OCI-LY1 (cell line): ENCODE data around the gene AGR3.

Source experiments
- H2AFZ ChIP-seq: fragments of 200-600 bp; sonication (generic), shearing (Covaris generic); 2 replicates; pipeline ENCODE4 v1.6.0; 2014; ENCODE audit warnings: antibody characterized with exemption, mild to moderate bottlenecking, low read length
- H3F3A ChIP-seq: fragments of 200-600 bp; sonication (generic), shearing (Covaris generic); 2 replicates; pipeline ENCODE4 v1.6.0; 2014; ENCODE audit warnings: mild to moderate bottlenecking, antibody characterized with exemption, low read length, moderate library complexity; ENCODE audit not compliant: insufficient read depth
- H3K27ac ChIP-seq: fragments of 200-600 bp; sonication (generic); 2 replicates; pipeline ENCODE4 v1.5.1; 2014; ENCODE audit warnings: low read length, mixed run types, mild to moderate bottlenecking, low read depth; ENCODE audit not compliant: poor library complexity, severe bottlenecking
- H3K27me3 ChIP-seq: fragments of 200-600 bp; sonication (generic); 2 replicates; pipeline ENCODE4 v1.6.0; 2014; ENCODE audit warnings: antibody characterized with exemption, mild to moderate bottlenecking, low read length, moderate library complexity; ENCODE audit not compliant: insufficient read depth
- H3K36me3 ChIP-seq: fragments of 200-600 bp; sonication (generic); 2 replicates; pipeline ENCODE4 v1.6.1; 2014; ENCODE audit warnings: mild to moderate bottlenecking, antibody characterized with exemption, low read length, moderate library complexity, mixed read lengths; ENCODE audit not compliant: insufficient read depth
- H3K4me1 ChIP-seq: fragments of 200-600 bp; sonication (generic); 2 replicates; pipeline ENCODE4 v1.5.1; 2014; ENCODE audit warnings: mild to moderate bottlenecking, low read length, moderate library complexity; ENCODE audit not compliant: insufficient read depth, severe bottlenecking
- H3K4me2 ChIP-seq: fragments of 200-600 bp; sonication (generic), shearing (Covaris generic); 2 replicates; pipeline ENCODE4 v1.6.1; 2014; ENCODE audit warnings: low read length
- H3K4me3 ChIP-seq: fragments of 200-600 bp; sonication (generic); 2 replicates; pipeline ENCODE4 v1.5.1; 2014; ENCODE audit warnings: low read length, low read depth, mild to moderate bottlenecking, mixed read lengths; ENCODE audit not compliant: poor library complexity, severe bottlenecking
- H3K79me2 ChIP-seq: fragments of 200-600 bp; shearing (Covaris generic); 2 replicates; pipeline ENCODE4 v1.6.1; 2016; ENCODE audit warnings: mixed run types, low read length, mixed read lengths; ENCODE audit not compliant: insufficient read depth
- H3K9ac ChIP-seq: fragments of 200-600 bp; sonication (generic), shearing (Covaris generic); 2 replicates; pipeline ENCODE4 v1.6.1; 2014; ENCODE audit warnings: mild to moderate bottlenecking, low read length, mixed read lengths
- H3K9me2 ChIP-seq: fragments of 200-600 bp; sonication (generic), shearing (Covaris generic); 2 replicates; pipeline ENCODE4 v1.6.1; 2014; ENCODE audit warnings: low read depth, mild to moderate bottlenecking, low read length, mixed read lengths
- H3K9me3 ChIP-seq: fragments of 200-600 bp; shearing (Covaris generic); 2 replicates; pipeline ENCODE4 v1.6.1; 2014; ENCODE audit warnings: low read length, mixed read lengths
- H4K20me1 ChIP-seq: fragments of 200-600 bp; sonication (generic), shearing (Covaris generic); 2 replicates; pipeline ENCODE4 v1.6.0; 2016; ENCODE audit warnings: mild to moderate bottlenecking, low read length; ENCODE audit not compliant: insufficient read depth
- CTCF ChIP-seq: fragments of 200-600 bp; sonication (generic), shearing (Covaris generic); IDR thresholded peaks from 2 replicates; pipeline ENCODE4 v1.5.1; 2017; ENCODE audit warnings: mild to moderate bottlenecking, antibody characterized with exemption, low read length, moderate library complexity, mixed read lengths
- EZH2 ChIP-seq: fragments of 200-600 bp; sonication (generic), shearing (Covaris generic); IDR thresholded peaks from 2 replicates; pipeline ENCODE4 v1.8.0; 2017; ENCODE audit warnings: borderline replicate concordance, mixed run types, mild to moderate bottlenecking, antibody characterized with exemption, low read length, moderate library complexity, mixed read lengths

Gene AGR3

GRCh38 chr7:16812542-16813231 lies 69.1 kb downstream of the AGR3 start:
- H3K4me2 ChIP-seq = no peak overlapping the region
- TF ChIP-seq EZH2 (no peak), CTCF (no peak)
- no peaks in the 10 kb centered on the region for H3K9me2 ChIP-seq

GRCh38 chr7:16811551-16811950 lies 70.2 kb downstream of the AGR3 start:
- Histone ChIP-seq H4K20me1 (no peaks in the 10 kb centered on the region), H3K9me2 (no peaks in the 10 kb centered on the region), H3F3A (no peaks in the 10 kb centered on the region), H3K9me3 (no peaks in the 10 kb centered on the region), H3K27me3 (no peaks in the 10 kb centered on the region), H3K4me3 (no peak overlapping the region), H3K9ac (no peak overlapping the region), H3K36me3 (no peaks in the 10 kb centered on the region), H3K79me2 (no peaks in the 10 kb centered on the region), H3K4me1 (peaks cover 27% of the 10 kb centered on the region), H2AFZ (no peak overlapping the region), H3K27ac (no peak overlapping the region), H3K4me2 (no peak overlapping the region)
- TF ChIP-seq CTCF (no peak), EZH2 (no peak)

More at GRCh38 chr7:16812542-16813231, 69.1 kb downstream of the AGR3 start:
- Histone ChIP-seq H3K27me3 (no peaks in the 10 kb centered on the region), H3K4me1 (peaks cover 38% of the 10 kb centered on the region), H3K79me2 (no peaks in the 10 kb centered on the region), H3K36me3 (no peaks in the 10 kb centered on the region), H3F3A (no peaks in the 10 kb centered on the region), H3K27ac (no peak overlapping the region), H2AFZ (no peak overlapping the region), H3K9me3 (no peaks in the 10 kb centered on the region), H3K4me3 (no peak overlapping the region), H4K20me1 (no peaks in the 10 kb centered on the region), H3K9ac (no peak overlapping the region)

GRCh38 chr7:16810573-16810972 lies 71.2 kb downstream of the AGR3 start:
- Histone ChIP-seq H3K27ac (no peak overlapping the region), H3K36me3 (no peaks in the 10 kb centered on the region), H3K27me3 (no peaks in the 10 kb centered on the region), H3F3A (no peaks in the 10 kb centered on the region), H3K4me3 (no peak overlapping the region), H3K4me2 (no peak overlapping the region), H4K20me1 (no peaks in the 10 kb centered on the region), H3K79me2 (no peaks in the 10 kb centered on the region), H3K9ac (no peak overlapping the region), H3K9me3 (no peaks in the 10 kb centered on the region), H2AFZ (no peak overlapping the region), H3K9me2 (no peaks in the 10 kb centered on the region), H3K4me1 (peaks cover 29% of the 10 kb centered on the region)
- TF ChIP-seq CTCF (no peak), EZH2 (no peak)
